Transverse colon (tissue), 4 donors: ENCODE data around the gene EDA2R. TPM values are rescaled to one million over a fixed set of nuclear protein-coding genes. Genes with fewer than 3 reads are reported as not detected.

ENCODE experiments used
- DNase-seq: peaks from one replicate; pipeline ENCODE4 v3.0.0-alpha.2; 2019
- H3K27ac ChIP-seq, 4 donors: fragments of 200-600 bp; sonication (generic); 2 replicates each; pipeline ENCODE4 v1.5.1; 2016 to 2018; ENCODE audit warnings: inconsistent platforms in 4 of 4
- H3K27me3 ChIP-seq: fragments of 200-600 bp; sonication (generic); 2 replicates; pipeline ENCODE4 v1.5.1; 2017; ENCODE audit warnings: inconsistent platforms
- H3K36me3 ChIP-seq, 4 donors: fragments of 200-600 bp; sonication (generic); 2 replicates each; pipeline ENCODE4 v1.5.1; 2017 to 2019; ENCODE audit warnings: inconsistent platforms in 4 of 4
- H3K4me1 ChIP-seq, 4 donors: fragments of 200-600 bp; sonication (generic); 2 replicates each; pipeline ENCODE4 v1.5.1; 2017 to 2020; ENCODE audit warnings: inconsistent platforms in 4 of 4
- H3K4me3 ChIP-seq, 4 donors: fragments of 200-600 bp; sonication (generic); 1 replicate in 1 of 4; 2 replicates in 3 of 4; pipeline versions ENCODE4 v1.5.1 to v1.6.1; 2017 to 2019; ENCODE audit warnings: inconsistent platforms in 4 of 4
- H3K9me3 ChIP-seq, 2 donors: fragments of 200-600 bp; sonication (generic); 2 replicates each; pipeline ENCODE4 v1.5.1; 2017 to 2019; ENCODE audit warnings: inconsistent platforms in 2 of 2
- EP300 ChIP-seq: sonication (generic); formaldehyde crosslinking; IDR thresholded peaks from one replicate; pipeline ENCODE4 v1.6.1; 2017; ENCODE audit warnings: antibody characterized with exemption, low read depth
- POLR2A ChIP-seq: fragments of 450-650 bp; IDR thresholded peaks from one replicate; pipeline ENCODE4 v1.6.1; 2016; ENCODE audit warnings: antibody characterized with exemption, mild to moderate bottlenecking, moderate library complexity
- POLR2AphosphoS5 ChIP-seq, 3 donors: sonication (generic); formaldehyde crosslinking; IDR thresholded peaks; one replicate each; pipeline ENCODE4 v1.6.1; 2016; ENCODE audit warnings: antibody characterized with exemption in 3 of 3
- WGBS, 2 donors: methylation state at CpG; one replicate each; pipeline ENCODE4 v1.1.5; 2018; ENCODE audit warnings: low coverage in 1 of 2; 5-methylcytosine and 5-hydroxymethylcytosine counted together
- in situ Hi-C, 4 donors: fragments of 200-750 bp; cut with MboI; loops; one replicate each; pipeline versions ENCODE4 v1.15.0 to v1.15.1; 2017; ENCODE audit warnings: low sequenced_read_pairs in 3 of 4, low pct_ligation_motif_present in 1 of 4, low pct_unique_long_range_greater_than_20kb in 1 of 4
- intact Hi-C: fragments of 100-400 bp; cut with DNase I; formaldehyde crosslinking; loops from one replicate; pipeline ENCODE4 v1.15.1; 2023; ENCODE audit warnings: low total_unique reads
- total RNA-seq, 4 donors: library from RNA; depleted of rRNA; stranded (reverse); fragments of >200 nt; gene quantifications; one replicate each; pipeline ENCODE4 v1.1.0, GENCODE V29; 2016
- TF ChIP-seq, protein P1 (sequence below), 5 experiments: fragments of 200-600 bp in 3 of 5; fragments of 450-650 bp in 2 of 5; sonication (generic) in 3 of 5; IDR thresholded peaks; 1 replicate in 2 of 5; 2 replicates in 3 of 5; pipeline ENCODE4 v1.5.1; 2016 to 2017; ENCODE audit warnings: antibody characterized with exemption in 5 of 5, inconsistent platforms in 3 of 5, mild to moderate bottlenecking in 2 of 5, moderate library complexity in 1 of 5

The EDA2R gene
- total RNA-seq, 4 donors from 2014 or later: 0.48 to 2.0 (median 0.96) TPM; not detected in 1

DNA sequence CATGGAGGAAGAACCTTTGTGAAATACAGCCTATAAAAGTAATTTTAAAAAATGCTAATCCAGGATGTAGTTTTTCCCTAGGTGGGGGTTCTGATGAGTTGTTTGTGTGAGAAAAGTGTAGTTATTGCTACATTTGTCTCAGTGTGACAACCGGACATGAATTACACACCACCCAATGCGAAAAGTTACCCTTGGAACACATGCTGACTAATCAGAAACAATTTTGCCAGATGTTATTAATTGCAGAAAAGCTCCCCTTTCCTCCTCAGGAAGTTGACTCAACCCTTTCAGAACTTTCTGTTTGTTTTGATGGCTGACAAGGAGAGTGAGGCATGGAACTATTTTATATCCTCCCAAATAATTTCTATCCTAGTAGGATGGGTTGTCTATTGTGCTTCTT, 38.1 kb upstream of the EDA2R start:
- in situ Hi-C loops: no loop called here
- Histone ChIP-seq H3K4me1 (no peaks in the 10 kb centered on the region), H3K36me3 (no peaks in the 10 kb centered on the region), H3K27me3 (no peaks in the 10 kb centered on the region), H3K27ac (no peak overlapping the region), H3K9me3 (no peaks in the 10 kb centered on the region), H3K4me3 (no peak overlapping the region)
- intact Hi-C loops: no loop called here
- WGBS, 2 donors: 60 to 65% methylated on average over 2 of the region's 2 CpGs
- DNase-seq: no peak
- TF ChIP-seq, protein P1, sequence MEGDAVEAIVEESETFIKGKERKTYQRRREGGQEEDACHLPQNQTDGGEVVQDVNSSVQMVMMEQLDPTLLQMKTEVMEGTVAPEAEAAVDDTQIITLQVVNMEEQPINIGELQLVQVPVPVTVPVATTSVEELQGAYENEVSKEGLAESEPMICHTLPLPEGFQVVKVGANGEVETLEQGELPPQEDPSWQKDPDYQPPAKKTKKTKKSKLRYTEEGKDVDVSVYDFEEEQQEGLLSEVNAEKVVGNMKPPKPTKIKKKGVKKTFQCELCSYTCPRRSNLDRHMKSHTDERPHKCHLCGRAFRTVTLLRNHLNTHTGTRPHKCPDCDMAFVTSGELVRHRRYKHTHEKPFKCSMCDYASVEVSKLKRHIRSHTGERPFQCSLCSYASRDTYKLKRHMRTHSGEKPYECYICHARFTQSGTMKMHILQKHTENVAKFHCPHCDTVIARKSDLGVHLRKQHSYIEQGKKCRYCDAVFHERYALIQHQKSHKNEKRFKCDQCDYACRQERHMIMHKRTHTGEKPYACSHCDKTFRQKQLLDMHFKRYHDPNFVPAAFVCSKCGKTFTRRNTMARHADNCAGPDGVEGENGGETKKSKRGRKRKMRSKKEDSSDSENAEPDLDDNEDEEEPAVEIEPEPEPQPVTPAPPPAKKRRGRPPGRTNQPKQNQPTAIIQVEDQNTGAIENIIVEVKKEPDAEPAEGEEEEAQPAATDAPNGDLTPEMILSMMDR (IDR thresholded peaks at IDR 0.05): no peak
- TF ChIP-seq EP300 (no peak), POLR2A (no peak)

DNA sequence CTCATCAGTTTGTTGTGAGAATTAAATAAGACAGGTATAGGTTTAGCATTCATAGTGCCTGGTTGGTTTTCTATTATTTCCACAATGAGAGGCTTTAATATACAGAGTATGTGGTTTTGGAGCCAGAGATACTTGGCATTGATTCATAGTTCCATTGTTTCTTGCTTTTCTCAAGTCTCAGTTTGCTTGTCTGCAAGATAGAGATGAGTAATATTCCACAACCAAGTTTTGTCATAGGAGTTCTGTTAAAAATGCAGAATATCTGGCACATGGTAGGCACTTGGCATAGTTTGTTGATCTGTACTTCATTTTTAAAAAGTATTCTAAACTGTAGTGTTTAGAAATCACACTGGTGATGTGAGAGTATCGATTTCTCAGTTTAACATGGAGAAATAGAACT, 37.5 kb upstream of the EDA2R start:
- no peaks in the 10 kb centered on the region for H3K36me3 ChIP-seq
- no peaks in the 10 kb centered on the region for H3K27me3 ChIP-seq
- no peaks in the 10 kb centered on the region for H3K4me1 ChIP-seq
- WGBS, 2 donors: 31 to 60% methylated on average over 1 of the region's 1 CpG
- H3K27ac ChIP-seq: no peak overlapping the region
- in situ Hi-C loops: no loop called here
- no peak for TF ChIP-seq POLR2A
- TF ChIP-seq, protein P1 (IDR thresholded peaks at IDR 0.05): no peak
- no peak for TF ChIP-seq EP300
- no peak for TF ChIP-seq POLR2AphosphoS5 (IDR thresholded peaks at IDR 0.05)
- intact Hi-C loops: no loop called here
- no peak for DNase-seq
- no peaks in the 10 kb centered on the region for H3K9me3 ChIP-seq
- H3K4me3 ChIP-seq: no peak overlapping the region

DNA sequence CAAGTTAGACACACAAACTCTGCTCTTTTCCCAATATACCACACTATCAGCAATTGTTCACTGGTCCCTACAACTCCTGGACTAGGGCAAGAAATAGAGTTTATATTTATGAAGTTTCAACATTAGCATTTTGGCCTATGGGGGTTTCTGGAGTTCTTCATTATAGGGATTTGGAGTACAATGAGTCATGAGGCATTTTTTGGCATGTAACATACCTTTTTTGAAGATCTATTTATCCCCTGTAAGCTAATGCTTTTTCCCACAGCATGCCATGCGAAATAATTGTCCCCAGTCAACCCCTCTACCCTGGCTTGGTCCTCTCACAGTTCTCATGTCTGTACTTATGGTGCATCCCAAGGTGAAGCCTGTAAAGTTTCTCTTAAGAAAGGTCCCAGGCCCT, 36.7 kb upstream of the EDA2R start:
- H3K4me3 ChIP-seq: no peak overlapping the region
- no peaks in the 10 kb centered on the region for H3K36me3 ChIP-seq
- WGBS, 2 donors: 17% methylated on average over 1 of the region's 1 CpG; no CpG with 5 or more reads in 1 of the 2 donors
- no peak for DNase-seq
- no peak for TF ChIP-seq POLR2AphosphoS5 (IDR thresholded peaks at IDR 0.05)
- intact Hi-C loops (no loop called here), in situ Hi-C loops (no loop called here)
- H3K27me3 ChIP-seq: no peaks in the 10 kb centered on the region
- no peaks in the 10 kb centered on the region for H3K4me1 ChIP-seq
- H3K9me3 ChIP-seq: no peaks in the 10 kb centered on the region
- no peak overlapping the region for H3K27ac ChIP-seq

DNA sequence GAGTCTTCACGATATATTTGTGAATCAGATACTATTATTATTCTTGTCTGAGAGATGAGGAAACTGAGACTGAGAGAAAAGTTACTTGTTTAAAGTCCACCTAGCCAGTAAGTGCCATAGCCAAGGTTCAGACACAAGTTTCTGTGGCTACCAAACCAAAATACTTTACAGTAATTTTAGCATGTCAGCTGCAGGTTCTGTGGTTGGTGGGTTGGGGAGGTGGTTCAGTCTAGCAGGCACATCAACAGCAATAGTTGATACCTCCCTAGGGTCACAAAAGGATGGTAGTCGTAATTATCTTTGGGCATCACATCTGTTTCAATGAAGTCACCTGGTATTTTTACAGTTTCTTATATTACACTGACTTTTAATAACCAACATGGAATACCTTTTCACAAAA, 35.6 kb upstream of the EDA2R start:
- Histone ChIP-seq H3K27me3 (no peaks in the 10 kb centered on the region), H3K27ac (no peak overlapping the region), H3K4me1 (no peaks in the 10 kb centered on the region), H3K4me3 (no peak overlapping the region), H3K36me3 (no peaks in the 10 kb centered on the region), H3K9me3 (no peaks in the 10 kb centered on the region)
- TF ChIP-seq EP300: no peak
- TF ChIP-seq POLR2AphosphoS5 (IDR thresholded peaks at IDR 0.05): no peak
- TF ChIP-seq, protein P1 (IDR thresholded peaks at IDR 0.05): no peak
- no peak for TF ChIP-seq POLR2A
- intact Hi-C loops (no loop called here), in situ Hi-C loops (no loop called here)
- no peak for DNase-seq
- WGBS, 2 donors: 61 to 100% methylated on average over 1 to 2 of the region's 2 CpGs

DNA sequence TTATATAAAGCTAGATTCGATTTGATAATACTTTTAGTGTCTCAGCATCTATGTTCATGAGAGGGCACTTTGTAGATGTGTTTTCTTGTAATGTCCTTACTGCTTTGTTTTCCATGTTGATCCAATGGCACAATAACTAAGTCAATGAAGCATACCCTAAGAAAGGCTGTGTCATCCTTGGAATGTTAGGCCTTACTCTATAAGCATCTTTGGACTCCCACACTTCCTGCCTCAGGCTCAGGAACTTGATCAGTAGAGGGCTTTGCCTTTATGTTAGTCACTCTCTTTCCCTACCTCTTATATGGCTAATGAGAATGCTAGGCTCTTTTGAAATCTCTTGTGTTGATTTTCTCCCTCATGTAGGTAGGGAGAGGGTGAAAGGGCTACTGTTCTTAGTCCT, 33.2 kb upstream of the EDA2R start:
- Histone ChIP-seq H3K9me3 (no peaks in the 10 kb centered on the region), H3K4me3 (no peak overlapping the region), H3K27ac (no peak overlapping the region), H3K4me1 (no peaks in the 10 kb centered on the region), H3K27me3 (no peaks in the 10 kb centered on the region), H3K36me3 (no peaks in the 10 kb centered on the region)
- DNase-seq: no peak
- in situ Hi-C loops (no loop called here), intact Hi-C loops (no loop called here)
- 69 to 91% methylated on average over 1 of the region's 1 CpG for WGBS, 2 donors
- TF ChIP-seq POLR2A: no peak
- no peak for TF ChIP-seq POLR2AphosphoS5 (IDR thresholded peaks at IDR 0.05)
- TF ChIP-seq EP300: no peak
- TF ChIP-seq, protein P1 (IDR thresholded peaks at IDR 0.05): no peak
